Prostate gland (tissue), 2 donors: Measurements from ENCODE around the gene BAIAP2. TPM values are rescaled to one million over a fixed set of nuclear protein-coding genes. Genes with fewer than 3 reads are reported as not detected.

ENCODE experiments used
- DNase-seq: peaks from one replicate; pipeline ENCODE4 v3.0.0-alpha.2; 2019; ENCODE audit warnings: low spot score
- H3K27ac ChIP-seq, 2 donors: fragments of 200-600 bp; sonication (generic); 2 replicates each; pipeline ENCODE4 v1.5.1; 2017 to 2019
- H3K27me3 ChIP-seq: fragments of 200-600 bp; sonication (generic); replicated peaks from 2 replicates; pipeline ENCODE4 v1.5.1; 2019; ENCODE audit not compliant: insufficient read depth
- H3K36me3 ChIP-seq, 2 donors: fragments of 200-600 bp; sonication (generic); 1 replicate in 1 of 2; 2 replicates in 1 of 2; pipeline versions ENCODE4 v1.5.1 to v1.8.1; 2017 to 2019
- H3K4me1 ChIP-seq: fragments of 200-600 bp; sonication (generic); replicated peaks from 2 replicates; pipeline ENCODE4 v1.5.1; 2019
- H3K4me3 ChIP-seq, 2 donors: fragments of 200-600 bp; sonication (generic); 2 replicates each; pipeline ENCODE4 v1.5.1; 2017 to 2019
- H3K9me3 ChIP-seq: fragments of 200-600 bp; sonication (generic); 2 replicates; pipeline ENCODE4 v1.5.1; 2017
- CTCF ChIP-seq, 4 experiments: fragments of 200-600 bp in 2 of 4; fragments of 450-650 bp in 2 of 4; sonication (generic) in 2 of 4; IDR thresholded peaks; 1 replicate in 3 of 4; 2 replicates in 1 of 4; pipeline ENCODE4 v1.5.1; 2016 to 2019; ENCODE audit warnings: antibody characterized with exemption in 4 of 4, mild to moderate bottlenecking in 2 of 4, moderate library complexity in 2 of 4
- POLR2A ChIP-seq: fragments of 450-650 bp; IDR thresholded peaks from one replicate; pipeline ENCODE4 v1.6.1; 2016; ENCODE audit warnings: antibody characterized with exemption, mild to moderate bottlenecking
- POLR2AphosphoS5 ChIP-seq: sonication (generic); formaldehyde crosslinking; IDR thresholded peaks from one replicate; pipeline ENCODE4 v1.6.1; 2017; ENCODE audit warnings: antibody characterized with exemption
- WGBS: methylation state at CpG from one replicate; pipeline ENCODE4 v1.1.5; 2018; 5-methylcytosine and 5-hydroxymethylcytosine counted together
- intact Hi-C: fragments of 100-400 bp; cut with DNase I; formaldehyde crosslinking; loops from one replicate; pipeline ENCODE4 v1.14.2; 2022
- total RNA-seq, 2 donors: library from RNA; depleted of rRNA; stranded (reverse); fragments of >200 nt; gene quantifications; one replicate each; pipeline ENCODE4 v1.1.0, GENCODE V29; 2016

The BAIAP2 gene
- total RNA-seq, 2 donors from 2014 or later, result 125 to 148 TPM

DNA sequence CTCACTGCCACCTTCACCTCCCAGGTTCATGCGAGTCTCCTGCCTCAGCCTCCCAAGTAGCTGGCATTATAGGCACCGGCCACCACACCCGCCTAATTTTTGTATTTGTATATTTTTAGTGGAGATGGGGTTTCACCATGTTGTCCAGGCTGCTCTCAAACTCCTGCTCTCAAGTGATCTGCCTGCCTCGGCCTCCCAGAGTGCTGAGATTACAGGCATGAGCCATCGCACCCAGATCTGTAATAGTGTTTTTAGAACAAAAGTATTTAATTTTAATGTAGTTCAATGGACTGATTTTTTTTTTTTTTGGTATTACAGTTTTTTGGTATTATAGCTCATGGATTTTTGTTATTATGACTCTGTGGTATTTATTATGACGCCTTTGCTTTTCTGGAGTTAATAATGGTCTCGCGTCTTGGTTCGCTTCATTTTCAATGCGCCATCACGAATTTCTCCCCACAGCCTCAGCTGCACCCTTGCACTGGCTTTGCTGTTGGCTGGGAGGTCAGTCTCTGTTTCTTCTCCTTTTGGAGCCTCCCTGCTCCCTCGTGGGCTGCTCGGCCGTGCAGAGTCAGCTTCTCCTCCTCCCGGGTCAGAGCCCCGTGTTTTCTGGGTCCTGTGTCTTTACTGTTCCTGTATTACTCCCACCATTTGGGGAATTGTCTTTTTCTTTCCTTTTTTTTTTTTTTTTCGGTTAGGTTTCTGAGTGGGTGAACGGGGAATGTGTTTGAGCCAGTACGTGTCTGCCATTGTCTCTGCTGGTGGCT lies 27.2 kb downstream of the BAIAP2 start:
- H3K27ac ChIP-seq, result peak overlapping the region; percentile 96 to 98
- whole genome bisulfite sequencing, result 86% methylated on average over 19 of the region's 19 CpGs
- no peak for DNase-seq
- peaks cover 82% of the 10 kb centered on the region for H3K4me1 ChIP-seq
- H3K9me3 ChIP-seq, result no peaks in the 10 kb centered on the region
- TF ChIP-seq POLR2A, result no peak
- TF ChIP-seq POLR2AphosphoS5, result no peak
- no peak for TF ChIP-seq CTCF (IDR thresholded peaks at IDR 0.05)
- no peak overlapping the region for H3K4me3 ChIP-seq
- no peaks in the 10 kb centered on the region for H3K36me3 ChIP-seq
- H3K27me3 ChIP-seq, result no peaks in the 10 kb centered on the region
- intact Hi-C loops, result no loop called here

GRCh38 chr17:81063106-81064093 lies 28.4 kb downstream of the BAIAP2 start:
- no peak for DNase-seq
- Histone ChIP-seq H3K4me3 (no peak overlapping the region), H3K27me3 (no peaks in the 10 kb centered on the region), H3K27ac (peak overlapping the region; percentile 96 to 98), H3K36me3 (no peaks in the 10 kb centered on the region), H3K4me1 (peaks cover 71% of the 10 kb centered on the region), H3K9me3 (no peaks in the 10 kb centered on the region)
- intact Hi-C loops, result no loop called here
- WGBS, result 70% methylated on average over 22 of the region's 22 CpGs
- no peak for TF ChIP-seq CTCF (IDR thresholded peaks at IDR 0.05)
- no peak for TF ChIP-seq POLR2A
- TF ChIP-seq POLR2AphosphoS5, result no peak

DNA sequence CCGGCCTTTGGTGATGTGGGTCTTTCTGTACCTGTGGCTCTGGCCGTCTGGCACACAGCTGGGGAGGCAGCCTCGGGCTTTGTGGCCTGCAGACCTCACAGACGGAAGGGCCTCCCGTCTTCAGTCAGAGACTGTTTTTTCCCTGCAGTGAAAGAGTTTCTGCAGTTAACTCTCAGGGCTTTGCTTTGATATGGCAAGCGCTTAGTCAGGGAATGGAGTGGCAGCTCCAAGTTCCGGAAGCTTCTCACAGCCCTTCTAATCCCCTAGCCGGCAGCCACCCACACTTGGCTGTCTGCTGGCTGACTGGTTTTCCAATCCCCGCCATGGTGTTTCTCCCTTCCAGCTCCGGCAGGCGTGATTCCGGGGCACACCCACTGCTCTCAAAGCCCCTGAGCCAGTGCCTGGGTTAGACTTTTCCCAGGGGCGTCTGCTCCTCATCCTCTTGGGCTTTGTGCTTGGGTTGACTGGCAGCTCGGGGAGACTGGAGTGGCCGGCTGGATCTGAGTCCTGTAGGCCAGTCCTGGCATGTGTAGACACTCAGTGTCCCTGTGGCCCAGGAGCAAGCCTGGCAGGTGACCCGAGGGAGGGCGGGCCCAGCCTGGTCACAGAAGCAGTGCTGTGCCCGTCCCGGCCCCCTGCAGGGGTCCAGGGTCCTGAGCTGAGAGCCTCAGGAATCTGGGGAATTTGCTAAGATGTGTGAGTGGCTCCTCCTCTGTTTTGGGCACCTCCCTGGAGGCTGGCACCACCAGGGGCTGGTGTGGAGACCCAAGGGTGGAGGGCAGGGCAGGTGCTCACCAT lies 29.9 kb downstream of the BAIAP2 start:
- Histone ChIP-seq H3K4me3 (no peak overlapping the region), H3K9me3 (no peaks in the 10 kb centered on the region), H3K27ac (peak overlapping the region; percentile 96 to 98), H3K27me3 (no peaks in the 10 kb centered on the region), H3K4me1 (peaks cover 57% of the 10 kb centered on the region), H3K36me3 (no peaks in the 10 kb centered on the region)
- TF ChIP-seq POLR2A (no peak), CTCF (IDR thresholded peaks at IDR 0.05) (no peak), POLR2AphosphoS5 (no peak)
- no peak for DNase-seq
- intact Hi-C loops, result no loop called here
- WGBS, result 47% methylated on average over 13 of the region's 19 CpGs

GRCh38 chr17:81065500-81065899 lies 30.5 kb downstream of the BAIAP2 start:
- no peak for DNase-seq
- H3K9me3 ChIP-seq, result no peaks in the 10 kb centered on the region
- no peak overlapping the region for H3K4me3 ChIP-seq
- intact Hi-C loops, result no loop called here
- H3K27ac ChIP-seq, result peak overlapping the region; percentile 96 to 98
- WGBS, result 63% methylated on average over 9 of the region's 10 CpGs
- peaks cover 51% of the 10 kb centered on the region for H3K4me1 ChIP-seq
- no peaks in the 10 kb centered on the region for H3K36me3 ChIP-seq
- no peaks in the 10 kb centered on the region for H3K27me3 ChIP-seq
- TF ChIP-seq CTCF (IDR thresholded peaks at IDR 0.05), result no peak
- TF ChIP-seq POLR2A, result no peak
- no peak for TF ChIP-seq POLR2AphosphoS5
